ENCODE results near the gene PASK.

The PASK gene

DNA sequence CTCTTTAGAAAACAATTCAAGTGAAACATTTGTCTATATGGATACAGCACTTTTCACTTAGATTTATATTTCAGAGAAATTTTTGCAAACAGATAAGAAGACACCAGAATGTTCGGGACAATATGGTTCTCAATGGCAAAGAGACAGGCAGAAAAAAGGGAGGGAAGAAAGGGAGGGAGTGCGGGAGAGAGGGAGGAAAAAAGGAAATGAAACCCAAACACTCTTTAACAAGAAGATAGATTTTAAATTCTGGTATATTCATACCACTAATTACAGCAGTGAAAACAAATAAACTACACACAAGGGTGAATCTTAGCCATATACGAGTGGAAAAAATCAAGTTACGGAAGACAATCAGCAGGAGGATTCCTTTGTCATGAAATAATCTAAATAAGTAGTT lies 3.0 kb downstream of the PASK start:
- no peak for DNase-seq

DNA sequence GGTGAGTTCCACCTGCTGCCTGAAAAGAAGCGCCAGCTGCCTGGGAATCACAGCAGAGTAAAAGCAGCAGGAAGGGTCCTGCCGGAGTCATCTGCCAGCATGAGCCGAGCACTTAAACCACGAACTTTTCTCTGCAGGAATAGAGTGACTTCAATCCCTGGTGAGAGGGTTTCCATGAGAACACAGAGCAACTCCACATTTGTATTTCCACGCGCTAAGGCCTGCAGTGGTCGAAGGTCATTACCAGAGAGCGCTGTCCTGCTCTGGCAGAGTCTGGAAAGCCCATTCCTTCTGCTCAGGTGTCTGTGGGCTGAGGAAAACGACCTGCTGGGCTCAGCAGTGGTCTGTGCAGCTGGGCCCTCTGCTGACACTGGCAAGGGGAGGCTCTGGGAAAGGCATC lies 6.7 kb downstream of the PASK start:
- DNase-seq, result no peak

DNA sequence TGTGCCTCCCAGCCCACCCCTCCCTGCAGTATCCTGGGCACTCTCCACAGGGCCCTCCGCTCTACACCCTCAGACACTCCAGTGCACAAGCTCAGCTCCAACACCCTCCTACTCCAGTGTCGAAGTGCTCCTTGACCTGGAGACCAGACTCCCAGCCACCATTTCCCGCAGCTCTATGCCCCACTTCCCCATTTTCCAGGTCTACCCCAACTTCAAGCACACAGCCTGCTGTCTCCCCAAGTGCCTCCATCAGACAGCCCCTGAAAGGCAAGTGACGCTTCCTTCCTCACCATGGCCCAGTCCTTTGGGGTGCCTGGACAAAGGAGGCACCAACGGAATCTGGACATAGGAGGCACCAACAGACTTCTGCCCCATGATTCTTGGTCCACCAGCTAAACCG lies 7.2 kb downstream of the PASK start:
- no peak for DNase-seq

DNA sequence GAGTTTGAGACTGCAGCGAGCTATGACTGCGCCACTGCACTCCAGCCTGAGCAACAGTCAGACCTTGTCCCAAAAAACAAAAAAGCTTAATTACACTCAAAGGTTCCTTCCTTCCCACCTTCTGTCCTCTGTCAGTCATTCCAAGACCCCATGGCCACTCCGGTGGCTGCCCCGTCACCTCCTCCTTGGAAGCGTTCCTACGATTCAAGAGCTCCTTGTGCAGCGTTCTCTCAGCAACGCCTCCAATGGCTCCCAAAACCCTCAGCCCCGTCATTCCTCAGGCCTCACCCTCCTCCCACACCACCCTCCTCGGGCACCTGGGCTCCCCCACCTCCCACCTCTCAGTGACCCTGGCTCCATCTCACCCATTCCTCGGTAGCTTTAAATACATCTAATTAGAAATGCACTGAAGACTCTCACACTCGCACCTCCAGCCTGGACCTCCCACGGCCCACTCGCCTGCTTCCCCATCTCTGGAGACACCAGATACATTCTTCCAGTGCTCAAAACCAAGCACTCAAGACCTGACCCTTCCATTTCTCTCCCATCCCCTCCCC lies 8.0 kb downstream of the PASK start:
- no peak for DNase-seq

DNA sequence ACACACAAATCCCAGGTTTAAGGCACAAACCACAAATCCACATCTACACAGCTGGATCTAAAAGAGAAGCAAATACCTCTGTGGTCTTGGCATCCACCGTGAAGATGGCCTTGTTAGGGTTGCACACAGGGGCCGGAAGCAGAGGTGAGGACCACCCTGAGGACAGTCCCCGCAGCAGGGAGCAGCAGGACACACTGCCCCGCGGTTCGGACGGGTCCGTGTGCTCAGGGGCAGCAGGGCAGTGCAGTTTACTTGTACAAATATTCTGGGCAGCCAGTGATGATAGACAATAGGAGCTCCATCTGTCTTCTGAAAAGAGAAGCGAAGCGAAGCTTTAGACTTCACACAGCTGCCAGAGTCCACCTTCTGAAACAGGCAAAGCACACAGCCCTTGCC lies 8.8 kb downstream of the PASK start:
- no peak for DNase-seq

DNA sequence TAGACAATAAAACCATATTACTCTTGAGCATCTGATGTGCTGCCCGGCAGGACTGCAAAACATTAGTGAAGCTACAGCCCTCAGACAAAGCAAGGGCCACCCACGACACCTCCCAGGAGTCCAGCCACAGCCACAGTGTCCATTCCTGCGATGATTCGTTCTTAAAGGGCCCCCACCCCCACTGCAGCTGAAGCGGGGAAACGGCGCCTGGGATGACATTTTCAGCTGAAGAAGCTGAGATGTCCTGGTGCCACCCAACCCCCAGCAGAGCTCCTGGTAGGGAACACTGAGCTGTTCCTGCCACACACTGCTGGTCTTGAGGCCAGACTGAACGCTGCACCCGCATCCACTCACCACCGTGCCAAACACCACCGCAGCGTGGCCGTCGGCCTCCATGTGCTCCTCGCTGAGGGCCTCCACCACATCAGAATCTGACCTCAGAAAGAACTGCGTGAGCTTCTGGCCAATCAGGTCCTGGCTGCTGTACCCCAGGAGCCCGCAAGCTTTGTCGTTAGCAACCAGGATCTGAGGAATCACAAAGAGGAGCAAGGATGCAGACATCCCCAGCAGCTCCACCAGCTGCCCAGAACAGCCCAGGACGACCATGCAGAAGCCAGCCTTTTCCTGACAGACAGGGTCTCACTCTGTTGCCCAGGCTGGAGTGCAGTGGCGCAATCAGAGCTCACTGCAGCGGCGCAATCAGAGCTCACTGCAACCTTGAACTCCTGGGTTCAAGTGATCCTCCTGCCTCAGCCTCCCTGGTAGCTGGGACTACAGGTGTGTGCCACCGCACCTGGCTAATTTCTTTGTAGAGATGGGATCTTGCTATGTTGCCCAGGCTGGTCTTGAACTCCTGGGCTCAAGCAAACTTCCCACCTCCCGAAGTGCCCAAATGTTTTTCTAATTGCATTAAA lies 9.5 kb downstream of the PASK start:
- DNase-seq, result no peak

DNA sequence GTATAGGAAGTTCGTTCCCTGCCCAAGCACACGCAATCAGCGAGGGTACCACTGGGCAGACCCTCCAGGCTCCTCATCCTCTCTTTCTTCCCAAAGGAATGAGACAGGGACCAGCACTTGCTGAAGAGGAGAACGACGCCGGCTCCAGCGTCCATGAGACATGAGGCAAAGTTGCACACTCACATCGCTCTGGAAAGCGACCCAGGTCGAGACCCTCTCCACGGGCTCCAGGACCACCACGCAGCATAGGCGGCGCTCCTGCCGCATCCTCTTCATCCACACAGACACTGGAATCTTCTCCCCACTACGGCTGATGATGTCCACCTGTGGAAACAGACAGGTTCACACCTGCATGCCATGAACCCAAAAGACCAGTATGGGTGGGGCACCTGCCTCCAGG lies 10.8 kb downstream of the PASK start:
- DNase-seq, result no peak

DNA sequence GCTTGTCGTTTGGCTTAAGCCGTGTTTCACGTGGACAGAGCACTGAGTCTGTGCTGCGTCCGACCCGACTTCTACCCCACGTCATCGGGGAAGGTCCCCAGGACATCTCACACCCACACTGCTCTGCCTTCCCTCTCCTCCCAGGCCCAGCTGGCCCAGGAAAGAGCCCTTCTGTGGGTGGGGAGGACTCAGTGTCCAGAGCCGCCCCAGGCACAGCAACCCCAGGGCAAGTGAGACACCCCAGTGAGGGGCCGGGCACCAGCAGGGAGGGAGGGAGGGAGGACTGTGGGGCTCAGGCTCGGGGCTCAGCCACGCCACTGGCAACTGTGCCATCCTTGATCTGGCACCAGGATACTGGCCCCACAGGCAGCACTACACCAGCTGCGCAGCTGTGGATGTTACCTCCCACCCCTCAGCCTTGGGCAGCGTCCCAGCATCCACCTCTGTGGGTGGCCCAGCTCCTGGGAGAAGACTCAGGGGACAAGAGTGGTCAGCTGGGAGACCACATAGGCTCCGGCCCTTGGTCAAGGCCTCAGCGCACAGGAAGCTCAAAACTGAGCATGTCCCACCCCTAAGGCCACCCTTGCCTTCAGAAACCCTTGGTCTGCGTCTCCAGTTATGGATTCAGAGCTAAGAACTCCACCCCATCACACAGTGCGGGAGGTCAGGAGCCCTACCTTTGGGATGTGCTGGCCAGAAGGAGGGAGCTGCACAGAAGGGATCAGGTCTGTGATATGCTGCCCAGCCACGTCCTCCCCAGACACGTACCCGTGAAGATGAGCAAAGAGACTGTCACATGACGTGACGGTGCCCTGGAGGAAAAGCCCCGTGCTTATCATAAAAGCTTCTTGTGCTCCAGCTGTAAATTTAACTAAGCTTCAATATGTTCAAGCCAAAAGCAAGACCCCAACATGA lies 11.7 kb downstream of the PASK start:
- DNase-seq, result no peak

DNA sequence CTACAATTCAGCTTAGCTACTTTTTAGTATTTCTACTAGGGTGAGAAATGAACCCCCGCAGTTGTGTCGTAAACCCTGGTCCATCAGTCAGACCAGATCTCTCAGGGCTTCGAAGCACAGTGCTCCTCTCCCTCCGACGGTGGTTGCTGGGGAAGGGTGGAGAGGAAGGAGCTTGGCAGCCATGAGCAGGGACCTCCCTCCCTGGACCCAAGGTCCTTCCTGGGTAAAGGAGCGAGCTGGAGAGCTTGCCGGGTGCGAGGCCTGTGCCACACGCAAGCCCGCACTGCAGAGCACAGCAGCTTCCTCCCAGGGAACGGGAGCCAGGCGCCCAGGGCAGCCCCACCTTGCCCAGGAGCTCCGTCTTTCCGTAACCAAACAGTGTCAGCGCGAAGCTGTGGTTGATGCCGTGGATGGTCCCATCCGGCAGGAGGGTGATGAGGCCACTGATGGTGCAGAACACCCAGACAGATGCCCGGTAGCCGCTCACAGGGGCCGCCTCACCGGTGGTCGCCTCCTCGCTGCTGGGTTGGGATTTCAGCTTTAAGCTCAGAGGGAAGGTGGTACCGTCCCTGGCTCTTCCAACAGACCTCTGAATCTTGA lies 12.5 kb downstream of the PASK start:
- no peak for DNase-seq

DNA sequence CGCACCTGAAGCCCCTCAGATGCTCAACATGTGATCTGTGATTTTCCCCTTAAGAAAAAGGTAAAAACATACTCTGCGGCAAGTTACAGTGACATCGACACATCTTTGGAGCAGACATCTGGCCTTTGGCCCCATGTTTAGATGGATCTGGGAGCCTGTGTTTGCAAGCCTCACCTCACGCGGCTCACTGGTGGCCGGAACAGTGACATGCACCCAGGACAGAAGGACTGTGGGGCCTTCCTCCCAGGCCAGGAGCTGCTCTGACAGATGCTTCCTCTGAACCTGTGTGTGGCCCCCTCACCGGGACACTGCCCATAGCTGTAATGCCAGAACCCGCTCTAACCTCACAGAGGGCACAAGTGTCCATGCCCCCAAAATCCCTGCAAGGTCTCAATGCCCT lies 13.1 kb downstream of the PASK start:
- no peak for DNase-seq

DNA sequence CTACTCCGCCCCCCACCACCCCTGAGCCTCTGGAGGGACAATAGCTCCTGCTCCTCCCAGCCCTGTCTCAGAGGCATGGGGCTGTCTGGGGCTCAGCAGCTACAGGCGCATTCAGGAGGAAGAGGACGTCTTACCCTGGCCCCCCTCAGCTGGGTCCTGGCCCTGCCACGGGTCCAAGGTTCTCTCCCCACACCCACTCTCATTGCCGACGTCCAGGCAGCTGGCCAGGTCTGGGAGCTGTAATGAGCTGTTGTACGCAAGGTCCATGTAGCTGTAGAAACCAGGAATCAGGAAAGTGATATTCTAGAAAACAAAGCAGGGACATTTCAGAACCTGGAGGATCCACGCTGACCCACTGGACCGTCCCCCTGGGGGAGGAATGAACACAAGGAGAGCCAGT lies 13.5 kb downstream of the PASK start:
- no peak for DNase-seq

DNA sequence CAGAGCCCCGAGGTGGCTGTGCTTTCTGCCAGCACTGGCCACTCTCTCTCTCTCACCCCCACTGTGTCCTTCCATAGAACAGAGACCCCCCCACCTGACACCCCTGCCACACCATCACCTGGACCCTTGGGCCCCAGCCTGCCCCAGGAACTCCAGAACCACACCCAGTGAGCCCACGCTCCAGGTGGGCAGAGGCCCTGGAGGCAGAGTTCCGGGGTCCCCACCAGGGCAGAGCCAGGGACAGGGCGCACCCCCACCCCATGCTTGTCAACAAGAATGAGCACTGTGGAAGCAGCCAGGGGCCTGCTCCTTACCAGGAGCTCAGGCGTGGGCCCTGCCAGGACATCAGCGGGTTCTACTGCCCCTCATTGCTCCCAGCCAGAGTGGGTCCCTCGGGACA lies 14.6 kb downstream of the PASK start:
- DNase-seq, result no peak

DNA sequence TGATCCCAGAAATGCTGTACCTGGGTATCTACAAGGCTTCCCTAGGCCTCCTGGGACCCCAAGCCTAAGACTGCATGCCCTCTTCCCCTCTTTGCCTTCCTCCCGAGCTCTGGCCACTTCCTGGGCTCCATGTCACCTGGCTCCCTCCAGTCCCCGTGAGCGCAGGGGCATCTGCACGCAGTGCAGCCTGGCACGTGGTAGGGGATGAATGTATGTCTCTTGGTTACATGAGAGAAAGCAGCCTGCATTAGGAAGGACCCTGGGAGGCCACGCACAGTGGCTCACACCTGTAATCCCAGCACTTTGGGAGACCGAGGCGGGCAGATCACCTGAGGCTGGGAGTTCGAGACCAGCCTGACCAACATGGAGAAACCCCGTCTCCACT lies 15.8 kb downstream of the PASK start:
- no peak for DNase-seq

DNA sequence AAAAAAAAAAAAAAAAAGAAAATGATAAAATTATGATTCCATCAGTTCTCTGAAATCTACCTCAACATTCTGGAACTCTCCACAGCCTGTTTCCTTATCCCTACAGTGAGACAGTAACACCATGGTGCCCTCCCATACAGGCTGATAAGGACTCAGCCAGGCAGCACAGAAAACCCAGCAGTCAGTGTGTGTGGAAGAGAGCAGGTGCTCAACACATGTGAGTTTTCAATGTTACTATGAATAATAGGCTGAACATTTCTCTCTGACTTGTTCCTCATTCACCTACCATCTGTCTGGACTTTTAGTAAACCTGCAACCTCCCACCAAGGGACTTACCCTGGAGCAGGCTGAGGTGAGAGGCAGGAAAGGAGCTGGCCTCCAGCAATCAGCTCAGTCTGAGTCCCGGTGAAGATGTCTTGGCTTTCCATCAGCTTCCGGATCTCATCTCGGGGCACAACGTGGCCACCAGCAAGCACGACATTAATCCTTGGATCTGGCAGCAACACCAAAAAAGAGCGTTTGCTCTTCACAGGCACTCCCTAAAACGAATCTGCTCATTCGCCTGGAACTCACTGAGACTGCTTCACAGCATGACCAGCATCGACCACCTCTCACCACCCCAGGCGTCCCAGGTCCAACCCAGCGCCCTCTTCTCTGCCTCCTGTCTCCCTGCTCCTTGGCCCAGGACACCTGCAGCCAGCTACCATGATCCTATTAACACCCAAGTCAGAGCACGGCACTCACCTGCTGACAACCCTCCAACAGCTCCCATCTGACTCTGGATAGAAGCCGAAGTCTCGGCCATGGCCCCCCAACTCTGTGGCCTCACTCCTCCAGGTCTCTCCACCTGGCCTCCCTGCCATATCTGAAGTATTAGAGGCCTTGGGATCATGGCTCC lies 16.5 kb downstream of the PASK start:
- no peak for DNase-seq

DNA sequence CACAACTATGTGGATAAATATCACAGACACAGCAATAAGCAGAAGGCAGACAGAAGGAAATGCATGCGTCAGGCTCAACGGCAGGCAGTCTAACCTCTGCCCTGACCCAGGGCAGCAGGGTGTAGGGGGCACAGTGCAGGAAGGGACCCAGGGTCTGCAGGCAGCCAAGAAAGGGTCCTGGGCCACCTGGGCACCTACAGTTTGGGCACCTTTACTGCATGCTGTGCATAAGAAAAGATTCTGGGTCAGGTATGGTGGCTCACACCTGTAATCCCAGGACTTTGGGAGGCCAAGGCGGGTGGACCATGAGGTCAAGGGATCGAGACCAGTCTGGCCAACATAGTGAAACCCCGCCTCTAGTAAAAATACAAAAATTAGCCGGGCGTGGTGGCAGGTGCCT lies 17.7 kb downstream of the PASK start:
- no peak for DNase-seq

DNA sequence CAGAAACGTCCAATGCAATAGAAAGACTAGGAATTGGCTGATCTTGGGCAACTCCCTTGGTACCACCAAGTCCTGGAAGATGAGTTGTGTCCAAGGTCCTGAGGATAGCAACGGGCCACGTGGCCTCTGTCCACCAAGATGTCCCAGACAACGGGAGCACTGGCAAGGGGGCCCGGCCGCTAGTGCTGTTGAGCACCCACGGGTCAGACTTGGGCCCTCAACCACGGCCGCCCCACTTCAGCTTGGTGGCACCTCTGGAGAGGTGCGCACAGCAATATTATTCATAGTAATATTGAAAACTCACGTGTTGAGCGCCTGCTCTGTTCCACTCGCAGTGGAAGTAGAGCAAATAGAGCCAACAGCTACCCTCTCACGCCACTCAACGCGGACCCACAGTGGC lies 19.0 kb downstream of the PASK start:
- no peak for DNase-seq

DNA sequence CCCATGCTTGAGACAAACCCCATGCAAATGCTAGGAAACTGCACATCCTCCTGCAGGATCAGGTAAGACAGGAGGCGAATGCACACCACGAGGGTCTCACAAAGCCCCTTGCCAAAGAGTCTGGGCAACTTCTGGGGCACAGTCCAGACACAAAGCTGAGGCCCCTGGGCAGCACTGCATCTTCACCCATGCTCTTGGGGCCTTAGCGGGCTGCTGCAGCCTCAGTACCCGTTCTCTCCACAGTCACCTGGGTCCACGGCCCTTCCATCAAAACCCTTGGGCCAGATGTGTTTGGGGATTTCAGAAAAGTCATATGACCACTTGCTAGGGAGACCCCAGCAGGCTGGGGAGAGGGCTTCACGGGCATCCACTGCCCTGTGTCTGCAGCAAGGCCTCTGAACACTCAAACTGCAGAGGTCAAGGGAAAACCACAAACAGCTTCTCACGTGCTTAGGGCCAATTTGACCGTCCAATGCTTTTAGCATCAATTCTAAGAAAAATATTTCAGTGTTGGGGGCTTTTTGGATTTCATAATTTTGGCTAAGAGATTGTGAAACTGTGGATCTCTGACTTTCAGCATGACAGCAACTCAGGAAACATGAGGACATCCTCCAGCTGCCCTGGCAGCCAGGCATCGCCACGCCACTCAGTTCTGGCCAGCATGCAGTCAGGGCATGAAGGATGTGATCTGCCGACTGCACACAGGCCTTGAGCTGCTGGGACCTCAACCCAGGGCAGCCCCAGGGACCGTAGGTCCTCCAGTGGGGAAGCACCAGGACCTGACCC lies 20.0 kb downstream of the PASK start:
- DNase-seq, result no peak

DNA sequence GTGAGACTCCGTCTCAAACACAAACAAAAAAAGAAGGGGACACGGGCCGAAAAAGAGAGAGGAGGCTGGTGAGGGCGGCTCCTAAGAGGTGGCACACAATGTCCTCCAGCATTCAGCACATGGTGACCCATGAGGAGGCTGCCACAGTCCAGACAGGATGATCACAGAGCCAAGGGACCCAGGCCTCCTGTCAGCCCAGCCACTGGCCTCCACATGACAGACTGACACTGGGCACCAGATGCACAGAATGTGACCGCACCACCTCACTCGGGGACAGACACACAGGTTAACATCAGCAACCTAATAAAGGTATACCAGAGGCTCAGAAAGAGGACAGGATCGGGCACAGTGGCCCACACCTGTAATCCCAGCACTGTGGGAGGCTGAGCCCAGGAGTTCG lies 21.0 kb downstream of the PASK start:
- DNase-seq, result no peak

DNA sequence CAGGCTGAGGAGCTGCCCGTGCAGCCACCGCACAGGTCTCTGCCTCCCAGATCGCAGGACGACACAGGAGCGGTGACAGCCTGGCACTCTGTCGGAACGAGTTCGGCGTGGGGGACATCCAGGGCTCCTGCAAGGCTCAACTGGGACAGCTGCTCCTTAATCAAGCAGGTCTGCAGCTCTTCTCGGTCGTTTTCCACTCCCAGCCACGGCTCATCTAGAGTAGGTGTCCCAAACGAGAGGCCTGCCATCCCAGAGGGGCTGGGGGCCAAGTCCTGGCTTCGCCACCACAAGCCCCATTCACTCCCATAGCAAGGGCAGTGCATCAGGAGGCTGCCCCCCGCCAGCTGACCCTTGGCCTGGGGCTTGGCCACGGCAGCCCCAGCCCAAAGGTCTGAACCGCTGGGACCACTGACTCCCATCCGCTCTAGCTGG lies 22.5 kb downstream of the PASK start:
- DNase-seq, result no peak

DNA sequence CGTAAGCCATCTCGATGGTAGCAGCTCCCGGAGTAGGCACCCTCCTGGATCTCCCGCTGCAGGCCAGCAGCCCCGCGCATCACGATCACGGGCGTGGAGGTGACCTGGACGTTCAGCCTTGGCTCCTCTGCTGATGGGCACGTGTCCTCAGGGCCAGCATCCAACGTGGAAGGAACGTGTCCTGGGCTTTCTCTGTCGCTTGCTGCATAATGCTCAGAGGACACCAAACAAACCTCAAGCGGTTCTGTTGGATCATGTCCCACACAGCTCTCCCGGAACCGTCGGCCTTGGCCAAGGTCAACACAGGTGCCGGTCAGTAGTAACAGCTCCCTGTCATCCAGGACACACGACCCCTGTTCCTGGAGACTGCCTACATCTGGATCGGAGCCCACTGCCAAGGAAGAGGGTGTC lies 23.1 kb downstream of the PASK start:
- DNase-seq, result no peak

DNA sequence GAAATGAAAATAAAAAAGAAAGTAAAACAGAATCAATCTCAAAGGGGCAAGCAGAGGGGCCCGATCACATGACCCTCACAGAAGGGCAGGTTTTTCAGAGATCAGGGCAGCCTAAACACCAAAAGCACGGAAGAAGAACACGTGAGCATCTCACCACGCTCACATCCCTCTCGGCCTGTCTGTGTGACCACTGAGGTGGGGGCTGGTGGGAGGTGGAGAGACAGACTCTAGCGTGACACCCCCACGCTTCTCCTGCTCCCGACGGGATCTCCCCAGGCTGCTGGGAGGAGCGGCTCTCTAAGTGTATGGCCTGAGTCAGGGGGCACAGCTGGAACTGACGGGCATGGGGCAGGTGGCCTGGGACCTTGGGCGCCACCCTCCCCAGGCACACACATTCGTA lies 23.6 kb downstream of the PASK start:
- DNase-seq, result no peak
